Fibroblast of lung (primary cell): ENCODE results near the gene NUB1. TPM values are rescaled to one million over a fixed set of nuclear protein-coding genes. Genes with fewer than 3 reads are reported as not detected.

Experiments
- DNase-seq, 2 donors: peaks; one replicate each; pipeline versions ENCODE4 v3.0.0 to v3.0.0-alpha.2; 2010; ENCODE audit warnings: low read depth in 2 of 2
- H2AFZ ChIP-seq: 2 replicates; pipeline ENCODE4 v1.5.1; 2012; ENCODE audit warnings: low read length, control low read depth, inconsistent platforms
- H3K27ac ChIP-seq: 2 replicates; pipeline ENCODE4 v1.5.1; 2011; ENCODE audit warnings: low read length, control low read depth; ENCODE audit not compliant: insufficient read depth
- H3K27me3 ChIP-seq: 2 replicates; pipeline ENCODE4 v1.5.1; 2011; ENCODE audit warnings: mild to moderate bottlenecking, low read length; ENCODE audit not compliant: control insufficient read depth, insufficient read depth
- H3K36me3 ChIP-seq: 2 replicates; pipeline ENCODE4 v1.5.1; 2011; ENCODE audit warnings: low read length; ENCODE audit not compliant: control insufficient read depth, insufficient read depth
- H3K4me1 ChIP-seq: 2 replicates; pipeline ENCODE4 v1.5.1; 2011; ENCODE audit warnings: low read length; ENCODE audit not compliant: control insufficient read depth, insufficient read depth; ENCODE audit errors: extremely low read depth
- H3K4me2 ChIP-seq: 2 replicates; pipeline ENCODE4 v1.5.1; 2011; ENCODE audit warnings: low read length, control low read depth; ENCODE audit not compliant: insufficient read depth; ENCODE audit errors: extremely low read depth
- H3K4me3 ChIP-seq, 4 experiments: fragments of 200-600 bp in 1 of 4; sonication (generic) in 1 of 4; replicated peaks in 1 of 4; 2 replicates each; pipeline ENCODE4 v1.5.1; 2011 to 2016; ENCODE audit warnings: low read length in 4 of 4, low read depth in 3 of 4, mild to moderate bottlenecking in 3 of 4, control low read depth in 2 of 4, inconsistent platforms in 1 of 4, mixed read lengths in 1 of 4; ENCODE audit not compliant: insufficient read depth in 1 of 4; ENCODE audit errors: control extremely low read depth in 1 of 4
- H3K79me2 ChIP-seq: 2 replicates; pipeline ENCODE4 v1.5.1; 2012; ENCODE audit warnings: mild to moderate bottlenecking, low read length, inconsistent platforms; ENCODE audit not compliant: control insufficient read depth, insufficient read depth
- H3K9ac ChIP-seq: 2 replicates; pipeline ENCODE4 v1.5.1; 2011; ENCODE audit warnings: mild to moderate bottlenecking, low read length, control low read depth; ENCODE audit not compliant: insufficient read depth
- H3K9me3 ChIP-seq: 2 replicates; pipeline ENCODE4 v1.5.1; 2012; ENCODE audit warnings: low read depth, low read length; ENCODE audit not compliant: control insufficient read depth, insufficient read depth
- H4K20me1 ChIP-seq: 2 replicates; pipeline ENCODE4 v1.5.1; 2011; ENCODE audit warnings: low read length; ENCODE audit not compliant: control insufficient read depth, insufficient read depth; ENCODE audit errors: extremely low read depth
- CTCF ChIP-seq, 2 donors: IDR thresholded peaks in 1 of 2; conservative IDR thresholded peaks in 1 of 2; 1 replicate in 1 of 2; 2 replicates in 1 of 2; pipeline ENCODE4 v1.5.1; 2011 to 2012; ENCODE audit warnings: low read length in 2 of 2, control low read depth in 1 of 2, inconsistent platforms in 1 of 2, low read depth in 1 of 2, mild to moderate bottlenecking in 1 of 2
- EZH2 ChIP-seq: IDR thresholded peaks from 2 replicates; pipeline ENCODE4 v1.5.1; 2012; ENCODE audit warnings: low read length, control low read depth, mild to moderate bottlenecking; ENCODE audit errors: missing control alignments
- polyA plus RNA-seq, 2 donors: library from polyadenylated mRNA; depleted of rRNA in 1 of 2; stranded (reverse) in 1 of 2; unstranded in 1 of 2; fragments of >200 nt; gene quantifications; 2 replicates each; pipeline ENCODE4 v1.2.1, GENCODE V29; 2011 to 2012; ENCODE audit warnings: missing spikeins in 1 of 2
- total RNA-seq: library from RNA; depleted of rRNA; stranded (reverse); fragments of >200 nt; gene quantifications from 2 replicates; pipeline ENCODE4 v1.2.1, GENCODE V29; 2014

NUB1 gene
- total and polyA plus RNA-seq, 2 donors (not counting 1 experiment from before 2014, with no cell fraction given) = 44.4 to 77.7 TPM

GRCh38 chr7:151366880-151367222 is 25.2 kb downstream of the NUB1 start:
- Histone ChIP-seq H2AFZ (no peak overlapping the region), H3K27me3 (no peaks in the 10 kb centered on the region), H3K79me2 (no peaks in the 10 kb centered on the region), H3K36me3 (peaks cover 4% of the 10 kb centered on the region), H3K4me3 (no peak overlapping the region), H4K20me1 (no peaks in the 10 kb centered on the region), H3K27ac (peak overlapping the region; percentile 94), H3K9me3 (no peaks in the 10 kb centered on the region), H3K4me1 (peaks cover 24% of the 10 kb centered on the region), H3K9ac (no peak overlapping the region), H3K4me2 (peak overlapping the region; percentile 68)
- DNase-seq = peak; percentile 83 to 86
- TF ChIP-seq CTCF (conservative IDR thresholded peaks at IDR 0.05 in 1 of 2, IDR thresholded peaks at IDR 0.05 in 1 of 2; ENCODE audit: low read depth in 1 of 2, low read length in 2 of 2) (no peak), EZH2 (no peak)

GRCh38 chr7:151367284-151367683 is 25.7 kb downstream of the NUB1 start:
- Histone ChIP-seq H3K9me3 (no peaks in the 10 kb centered on the region), H3K27ac (peak overlapping the region; percentile 94), H3K4me1 (peaks cover 24% of the 10 kb centered on the region), H3K27me3 (no peaks in the 10 kb centered on the region), H3K79me2 (no peaks in the 10 kb centered on the region), H2AFZ (no peak overlapping the region), H4K20me1 (no peaks in the 10 kb centered on the region), H3K4me2 (peak overlapping the region; percentile 49), H3K36me3 (peaks cover 4% of the 10 kb centered on the region), H3K9ac (no peak overlapping the region), H3K4me3 (no peak overlapping the region)
- peak; percentile 55 to 63 for DNase-seq
- no peak for TF ChIP-seq CTCF (conservative IDR thresholded peaks at IDR 0.05 in 1 of 2, IDR thresholded peaks at IDR 0.05 in 1 of 2; ENCODE audit: low read depth in 1 of 2, low read length in 2 of 2)
- no peak for TF ChIP-seq EZH2

GRCh38 chr7:151368136-151368571 is 26.5 kb downstream of the NUB1 start:
- H3K4me3 ChIP-seq = no peak overlapping the region
- H3K79me2 ChIP-seq = no peaks in the 10 kb centered on the region
- peak overlapping the region; percentile 94 for H3K27ac ChIP-seq
- no peak overlapping the region for H3K9ac ChIP-seq
- H3K4me1 ChIP-seq = peaks cover 24% of the 10 kb centered on the region
- TF ChIP-seq CTCF (conservative IDR thresholded peaks at IDR 0.05 in 1 of 2, IDR thresholded peaks at IDR 0.05 in 1 of 2; ENCODE audit: low read depth in 1 of 2, low read length in 2 of 2) = peak; percentile 94 to 96
- TF ChIP-seq EZH2 = no peak
- H2AFZ ChIP-seq = no peak overlapping the region
- no peak overlapping the region for H3K4me2 ChIP-seq
- no peaks in the 10 kb centered on the region for H3K27me3 ChIP-seq
- H4K20me1 ChIP-seq = no peaks in the 10 kb centered on the region
- no peaks in the 10 kb centered on the region for H3K9me3 ChIP-seq
- peaks cover 4% of the 10 kb centered on the region for H3K36me3 ChIP-seq
- DNase-seq = peak; percentile 55 to 72
